Gastrocnemius medialis (tissue), 4 donors: ENCODE measurements around the gene ZBTB20.

ENCODE experiments used
- CTCF ChIP-seq, 5 experiments: fragments of 450-650 bp in 3 of 5; fragments of 200-600 bp in 2 of 5; sonication (generic) in 2 of 5; IDR thresholded peaks in 4 of 5; conservative IDR thresholded peaks in 1 of 5; 1 replicate in 4 of 5; 2 replicates in 1 of 5; pipeline ENCODE4 v1.5.1; 2016 to 2019; ENCODE audit warnings: antibody characterized with exemption in 5 of 5, mild to moderate bottlenecking in 3 of 5, moderate library complexity in 3 of 5
- POLR2A ChIP-seq, 2 donors: fragments of 450-650 bp; IDR thresholded peaks; one replicate each; pipeline ENCODE4 v1.6.1; 2017; ENCODE audit warnings: antibody characterized with exemption in 2 of 2, mild to moderate bottlenecking in 2 of 2, moderate library complexity in 2 of 2

- TF ChIP-seq CTCF (IDR thresholded peaks at IDR 0.05 in 4 of 5, conservative IDR thresholded peaks at IDR 0.05 in 1 of 5) (peak in 2 of 5 experiments; percentile 22 to 41), POLR2A (IDR thresholded peaks at IDR 0.05) (no peak)
Measured at GRCh38 chr3:114336122-114336697, 810.9 kb downstream of the ZBTB20 start.
